Transverse colon (tissue), 4 donors: ENCODE measurements around the gene GM2A. TPM values are rescaled to one million over a fixed set of nuclear protein-coding genes. Genes with fewer than 3 reads are reported as not detected.

Source experiments
- DNase-seq: peaks from one replicate; pipeline ENCODE4 v3.0.0-alpha.2; 2019
- H3K27ac ChIP-seq, 4 donors: fragments of 200-600 bp; sonication (generic); 2 replicates each; pipeline ENCODE4 v1.5.1; 2016 to 2018; ENCODE audit warnings: inconsistent platforms in 4 of 4
- H3K27me3 ChIP-seq: fragments of 200-600 bp; sonication (generic); 2 replicates; pipeline ENCODE4 v1.5.1; 2017; ENCODE audit warnings: inconsistent platforms
- H3K36me3 ChIP-seq, 4 donors: fragments of 200-600 bp; sonication (generic); 2 replicates each; pipeline ENCODE4 v1.5.1; 2017 to 2019; ENCODE audit warnings: inconsistent platforms in 4 of 4
- H3K4me1 ChIP-seq, 4 donors: fragments of 200-600 bp; sonication (generic); 2 replicates each; pipeline ENCODE4 v1.5.1; 2017 to 2020; ENCODE audit warnings: inconsistent platforms in 4 of 4
- H3K4me3 ChIP-seq, 4 donors: fragments of 200-600 bp; sonication (generic); 1 replicate in 1 of 4; 2 replicates in 3 of 4; pipeline versions ENCODE4 v1.5.1 to v1.6.1; 2017 to 2019; ENCODE audit warnings: inconsistent platforms in 4 of 4
- H3K9me3 ChIP-seq, 2 donors: fragments of 200-600 bp; sonication (generic); 2 replicates each; pipeline ENCODE4 v1.5.1; 2017 to 2019; ENCODE audit warnings: inconsistent platforms in 2 of 2
- EP300 ChIP-seq: sonication (generic); formaldehyde crosslinking; IDR thresholded peaks from one replicate; pipeline ENCODE4 v1.6.1; 2017; ENCODE audit warnings: antibody characterized with exemption, low read depth
- POLR2A ChIP-seq: fragments of 450-650 bp; IDR thresholded peaks from one replicate; pipeline ENCODE4 v1.6.1; 2016; ENCODE audit warnings: antibody characterized with exemption, mild to moderate bottlenecking, moderate library complexity
- POLR2AphosphoS5 ChIP-seq, 3 donors: sonication (generic); formaldehyde crosslinking; IDR thresholded peaks; one replicate each; pipeline ENCODE4 v1.6.1; 2016; ENCODE audit warnings: antibody characterized with exemption in 3 of 3
- WGBS, 2 donors: methylation state at CpG; one replicate each; pipeline ENCODE4 v1.1.5; 2018; ENCODE audit warnings: low coverage in 1 of 2; 5-methylcytosine and 5-hydroxymethylcytosine counted together
- in situ Hi-C, 4 donors: fragments of 200-750 bp; cut with MboI; loops; one replicate each; pipeline versions ENCODE4 v1.15.0 to v1.15.1; 2017; ENCODE audit warnings: low sequenced_read_pairs in 3 of 4, low pct_ligation_motif_present in 1 of 4, low pct_unique_long_range_greater_than_20kb in 1 of 4
- intact Hi-C: fragments of 100-400 bp; cut with DNase I; formaldehyde crosslinking; loops from one replicate; pipeline ENCODE4 v1.15.1; 2023; ENCODE audit warnings: low total_unique reads
- total RNA-seq, 4 donors: library from RNA; depleted of rRNA; stranded (reverse); fragments of >200 nt; gene quantifications; one replicate each; pipeline ENCODE4 v1.1.0, GENCODE V29; 2016
- TF ChIP-seq, protein P1 (sequence below), 5 experiments: fragments of 200-600 bp in 3 of 5; fragments of 450-650 bp in 2 of 5; sonication (generic) in 3 of 5; IDR thresholded peaks; 1 replicate in 2 of 5; 2 replicates in 3 of 5; pipeline ENCODE4 v1.5.1; 2016 to 2017; ENCODE audit warnings: antibody characterized with exemption in 5 of 5, inconsistent platforms in 3 of 5, mild to moderate bottlenecking in 2 of 5, moderate library complexity in 1 of 5

GM2A gene
- total RNA-seq, 4 donors from 2014 or later, result 5.6 to 19.5 (median 11.2) TPM

DNA sequence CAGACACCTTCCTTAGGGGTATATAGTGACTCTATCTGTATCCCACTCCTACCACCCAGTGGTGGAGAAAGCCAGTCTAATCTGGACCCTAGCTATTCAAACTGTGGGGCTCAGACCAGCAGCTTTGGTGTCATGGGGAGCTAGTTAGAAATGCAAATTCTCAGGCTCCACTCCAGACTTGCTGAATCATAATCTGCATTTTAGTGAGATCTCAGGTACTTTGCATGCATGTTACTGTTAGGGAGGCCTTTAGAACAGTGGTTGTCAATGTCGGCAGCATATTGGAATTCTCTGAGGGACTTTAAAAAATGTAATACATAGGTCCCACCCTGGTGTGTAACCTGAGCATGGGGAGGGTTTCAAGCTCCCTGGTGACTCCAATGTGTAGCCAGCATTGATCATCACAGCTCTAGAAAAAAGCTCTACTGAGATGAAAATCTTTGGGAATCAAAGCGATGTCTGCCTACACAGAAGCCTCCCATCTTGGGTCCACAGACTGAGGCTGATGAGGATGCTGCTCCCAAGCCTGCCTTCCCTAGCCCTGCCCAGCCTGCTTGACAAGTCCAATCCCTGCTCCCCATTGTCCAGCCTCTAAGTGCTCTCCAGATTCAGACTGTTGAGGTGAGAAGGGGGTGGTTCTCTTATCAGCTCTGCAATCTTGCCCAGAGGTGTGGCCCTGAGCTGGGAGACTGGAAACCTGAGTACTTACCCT lies 11.9 kb upstream of the GM2A start:
- in situ Hi-C loops, result no loop called here
- no peaks in the 10 kb centered on the region for H3K9me3 ChIP-seq
- 82 to 90% methylated on average over 2 of the region's 2 CpGs for WGBS, 2 donors
- peaks cover 0 to 4% (median 0%) of the 10 kb centered on the region in 4 donors for H3K4me1 ChIP-seq
- no peak for DNase-seq
- TF ChIP-seq EP300 (no peak), POLR2AphosphoS5 (IDR thresholded peaks at IDR 0.05) (no peak), POLR2A (no peak)
- TF ChIP-seq, protein P1, sequence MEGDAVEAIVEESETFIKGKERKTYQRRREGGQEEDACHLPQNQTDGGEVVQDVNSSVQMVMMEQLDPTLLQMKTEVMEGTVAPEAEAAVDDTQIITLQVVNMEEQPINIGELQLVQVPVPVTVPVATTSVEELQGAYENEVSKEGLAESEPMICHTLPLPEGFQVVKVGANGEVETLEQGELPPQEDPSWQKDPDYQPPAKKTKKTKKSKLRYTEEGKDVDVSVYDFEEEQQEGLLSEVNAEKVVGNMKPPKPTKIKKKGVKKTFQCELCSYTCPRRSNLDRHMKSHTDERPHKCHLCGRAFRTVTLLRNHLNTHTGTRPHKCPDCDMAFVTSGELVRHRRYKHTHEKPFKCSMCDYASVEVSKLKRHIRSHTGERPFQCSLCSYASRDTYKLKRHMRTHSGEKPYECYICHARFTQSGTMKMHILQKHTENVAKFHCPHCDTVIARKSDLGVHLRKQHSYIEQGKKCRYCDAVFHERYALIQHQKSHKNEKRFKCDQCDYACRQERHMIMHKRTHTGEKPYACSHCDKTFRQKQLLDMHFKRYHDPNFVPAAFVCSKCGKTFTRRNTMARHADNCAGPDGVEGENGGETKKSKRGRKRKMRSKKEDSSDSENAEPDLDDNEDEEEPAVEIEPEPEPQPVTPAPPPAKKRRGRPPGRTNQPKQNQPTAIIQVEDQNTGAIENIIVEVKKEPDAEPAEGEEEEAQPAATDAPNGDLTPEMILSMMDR (IDR thresholded peaks at IDR 0.05), result no peak
- no peak overlapping the region for H3K27ac ChIP-seq
- H3K4me3 ChIP-seq, result no peak overlapping the region
- no peaks in the 10 kb centered on the region for H3K27me3 ChIP-seq
- intact Hi-C loops, result no loop called here
- H3K36me3 ChIP-seq, result no peaks in the 10 kb centered on the region

DNA sequence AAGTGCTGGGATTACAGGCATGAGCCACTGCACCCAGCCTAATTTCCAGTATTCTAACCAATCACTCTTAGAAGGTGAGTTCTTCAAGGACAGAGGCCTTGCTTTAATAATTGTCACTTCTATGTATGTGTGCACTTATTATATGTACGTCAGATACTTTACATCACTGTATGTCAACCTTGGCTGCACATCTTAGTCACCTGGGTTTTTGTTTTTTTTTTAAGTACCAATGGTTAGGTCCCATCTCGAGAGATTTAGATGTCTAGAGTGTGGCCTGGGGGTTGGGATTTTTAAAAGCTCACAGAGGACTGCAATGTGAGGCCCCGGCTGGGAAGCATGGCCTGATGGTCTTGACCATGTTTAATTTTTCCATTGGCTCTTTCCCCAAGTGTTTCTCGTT lies 9.9 kb upstream of the GM2A start:
- 84 to 100% methylated on average over 1 to 4 of the region's 4 CpGs for WGBS, 2 donors
- Histone ChIP-seq H3K9me3 (no peaks in the 10 kb centered on the region), H3K27ac (no peak overlapping the region), H3K36me3 (no peaks in the 10 kb centered on the region), H3K4me3 (no peak overlapping the region), H3K27me3 (no peaks in the 10 kb centered on the region), H3K4me1 (no peaks in the 10 kb centered on the region)
- in situ Hi-C loops, result no loop called here
- TF ChIP-seq EP300 (no peak), POLR2AphosphoS5 (IDR thresholded peaks at IDR 0.05) (no peak), POLR2A (no peak)
- TF ChIP-seq, protein P1 (IDR thresholded peaks at IDR 0.05), result no peak
- DNase-seq, result no peak
- intact Hi-C loops, result no loop called here

DNA sequence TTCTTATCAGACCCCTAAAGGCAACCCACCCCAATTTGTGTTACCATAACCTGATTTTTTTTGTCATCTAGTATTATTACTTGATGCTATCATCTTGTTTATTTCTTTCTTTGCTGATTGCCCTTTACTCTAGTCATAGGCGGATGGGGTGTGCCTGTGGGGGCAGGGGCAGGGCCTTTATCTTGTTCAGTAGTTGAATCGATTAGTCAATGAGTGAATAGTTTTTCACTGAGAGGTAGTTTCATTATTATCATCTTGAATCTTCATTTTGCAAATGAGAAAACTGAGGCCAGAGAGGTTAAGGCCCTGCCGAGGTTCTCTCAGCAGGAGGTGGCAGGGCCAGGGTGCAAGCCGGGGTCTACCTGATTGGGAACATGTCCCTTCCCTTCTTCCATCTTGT lies 9.4 kb upstream of the GM2A start:
- Histone ChIP-seq H3K27ac (no peak overlapping the region), H3K27me3 (no peaks in the 10 kb centered on the region), H3K9me3 (no peaks in the 10 kb centered on the region), H3K4me3 (no peak overlapping the region), H3K4me1 (no peaks in the 10 kb centered on the region), H3K36me3 (no peaks in the 10 kb centered on the region)
- WGBS, 2 donors, result 82 to 93% methylated on average over 2 to 4 of the region's 4 CpGs
- TF ChIP-seq, protein P1 (IDR thresholded peaks at IDR 0.05), result no peak
- TF ChIP-seq EP300 (no peak), POLR2AphosphoS5 (IDR thresholded peaks at IDR 0.05) (no peak), POLR2A (no peak)
- intact Hi-C loops (no loop called here), in situ Hi-C loops (no loop called here)
- no peak for DNase-seq

DNA sequence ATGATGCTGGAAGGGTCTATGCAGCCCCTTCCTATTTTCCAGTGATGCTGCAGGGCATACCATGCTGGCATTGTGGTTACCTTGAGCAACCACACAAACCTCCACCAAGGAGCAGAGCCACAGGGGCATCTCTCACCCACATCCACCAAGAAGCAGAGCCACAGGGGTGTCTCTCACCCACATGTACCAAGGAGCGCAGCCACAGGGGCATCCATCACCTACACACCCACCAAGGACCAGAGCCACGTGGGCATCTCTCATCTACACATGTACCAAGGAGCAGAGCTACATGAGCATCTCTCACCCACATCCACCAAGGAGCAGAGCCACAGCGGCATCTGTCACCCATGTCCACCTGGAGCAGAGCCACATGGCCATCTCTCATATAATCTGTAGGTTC lies 8.8 kb upstream of the GM2A start:
- in situ Hi-C loops (no loop called here), intact Hi-C loops (no loop called here)
- no peaks in the 10 kb centered on the region for H3K4me1 ChIP-seq
- H3K36me3 ChIP-seq, result no peaks in the 10 kb centered on the region
- no peaks in the 10 kb centered on the region for H3K9me3 ChIP-seq
- H3K27ac ChIP-seq, result no peak overlapping the region
- 92% methylated on average over 2 of the region's 3 CpGs; no CpG with 5 or more reads in 1 of the 2 donors for WGBS, 2 donors
- TF ChIP-seq POLR2AphosphoS5 (IDR thresholded peaks at IDR 0.05) (no peak), EP300 (no peak), POLR2A (no peak)
- TF ChIP-seq, protein P1 (IDR thresholded peaks at IDR 0.05), result no peak
- H3K4me3 ChIP-seq, result no peak overlapping the region
- no peak for DNase-seq
- H3K27me3 ChIP-seq, result no peaks in the 10 kb centered on the region
